Activated naive CD4-positive, alpha-beta T cell (primary cell): ENCODE data around the gene DNM3.

Experiments used
- DNase-seq, 4 experiments: peaks; one replicate each; lab custom pipeline; 2025; lab: John Stamatoyannopoulos, UW

Gene DNM3

DNA sequence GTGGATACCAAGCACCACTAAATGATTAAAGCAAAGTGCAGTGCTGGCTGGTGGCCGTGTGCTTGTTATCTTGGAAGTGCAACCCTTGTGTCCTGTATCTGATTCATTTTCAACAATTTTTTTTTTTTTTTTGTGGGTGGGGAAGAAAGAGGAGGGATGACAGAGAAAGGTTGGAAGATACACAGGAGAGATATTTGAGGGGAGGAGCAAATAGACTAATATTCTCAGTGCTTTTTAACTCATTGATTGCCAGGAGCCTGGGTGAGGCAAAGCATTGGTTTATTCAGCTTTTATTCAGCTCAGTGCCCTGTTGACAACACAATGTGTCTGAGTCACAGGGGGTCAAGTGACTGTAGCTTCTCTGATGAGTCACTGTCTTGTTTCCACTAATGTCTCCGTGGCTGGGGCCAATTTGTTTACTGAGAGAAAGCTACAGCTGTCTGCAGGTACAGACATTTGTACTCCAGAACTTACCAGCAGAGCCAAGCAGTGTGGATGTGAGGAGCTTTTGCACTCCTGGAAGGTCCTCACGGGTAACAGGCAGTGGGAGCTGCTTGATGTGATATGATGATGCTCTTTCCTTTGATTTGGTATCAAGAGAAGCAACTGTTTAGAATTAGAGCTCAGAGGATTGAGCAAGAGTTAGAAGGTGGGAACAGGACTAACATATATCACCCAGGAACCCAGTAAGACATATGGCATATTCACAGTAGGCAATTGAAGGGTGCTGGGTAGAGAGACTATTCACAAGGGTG is 23.6 kb upstream of the DNM3 start:
- DNase-seq: no peak

DNA sequence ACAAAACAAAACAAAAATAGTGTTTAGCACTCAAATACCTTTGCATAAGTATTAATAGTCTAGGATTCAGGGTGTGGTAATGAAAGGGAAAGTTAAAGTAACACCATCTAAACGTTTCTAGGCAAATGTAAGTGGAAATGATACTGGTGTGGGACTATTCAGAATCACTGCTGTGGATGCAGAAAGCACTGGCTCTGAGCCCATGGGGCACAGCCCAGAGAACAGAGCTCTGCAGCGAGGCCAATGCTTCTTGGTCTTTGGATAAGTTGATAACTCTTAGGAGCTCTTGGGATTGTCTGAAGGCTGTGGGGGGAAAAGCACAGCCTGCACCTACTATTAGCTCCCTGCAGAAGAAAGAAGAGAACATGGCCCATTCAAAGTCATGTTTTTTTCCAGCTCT is 21.4 kb upstream of the DNM3 start:
- no peak for DNase-seq

DNA sequence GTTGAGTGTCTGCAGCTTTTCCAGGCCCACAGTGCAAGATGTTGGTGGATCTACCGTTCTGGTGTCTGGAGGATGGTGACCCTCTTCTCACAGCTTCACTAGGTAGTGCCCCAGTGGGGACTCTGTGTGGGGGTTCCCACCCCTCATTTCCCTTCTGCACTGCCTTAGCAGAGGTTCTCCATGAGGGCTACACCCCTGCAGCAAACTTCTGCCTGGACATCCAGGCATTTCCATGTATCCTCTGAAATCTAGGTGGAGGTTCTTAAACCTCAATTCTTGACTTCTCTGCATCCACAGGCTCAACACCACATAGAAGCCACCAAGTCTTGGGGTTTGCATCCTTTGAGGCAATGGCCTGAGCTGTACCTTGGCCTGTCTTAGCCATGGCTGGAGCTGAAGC is 14.3 kb upstream of the DNM3 start:
- DNase-seq: no peak

DNA sequence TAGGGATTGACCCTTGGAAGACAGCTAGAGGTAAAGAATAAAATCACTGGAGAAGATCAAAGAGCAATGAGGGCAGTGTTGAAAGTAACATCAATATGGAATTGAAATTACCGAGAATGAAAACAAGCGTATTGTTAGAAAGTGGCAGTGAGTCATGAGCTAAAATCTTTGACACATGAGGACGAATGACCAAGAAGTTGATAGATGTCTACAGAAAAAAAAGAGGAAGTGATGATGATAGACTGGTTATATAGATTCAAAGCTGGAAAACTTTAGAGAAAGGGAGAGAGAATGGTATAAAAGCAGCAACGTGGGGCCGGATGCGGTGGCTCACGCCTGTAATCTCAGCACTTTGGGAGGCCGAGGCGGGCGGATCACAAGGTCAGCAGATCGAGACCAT is 12.5 kb upstream of the DNM3 start:
- no peak for DNase-seq

DNA sequence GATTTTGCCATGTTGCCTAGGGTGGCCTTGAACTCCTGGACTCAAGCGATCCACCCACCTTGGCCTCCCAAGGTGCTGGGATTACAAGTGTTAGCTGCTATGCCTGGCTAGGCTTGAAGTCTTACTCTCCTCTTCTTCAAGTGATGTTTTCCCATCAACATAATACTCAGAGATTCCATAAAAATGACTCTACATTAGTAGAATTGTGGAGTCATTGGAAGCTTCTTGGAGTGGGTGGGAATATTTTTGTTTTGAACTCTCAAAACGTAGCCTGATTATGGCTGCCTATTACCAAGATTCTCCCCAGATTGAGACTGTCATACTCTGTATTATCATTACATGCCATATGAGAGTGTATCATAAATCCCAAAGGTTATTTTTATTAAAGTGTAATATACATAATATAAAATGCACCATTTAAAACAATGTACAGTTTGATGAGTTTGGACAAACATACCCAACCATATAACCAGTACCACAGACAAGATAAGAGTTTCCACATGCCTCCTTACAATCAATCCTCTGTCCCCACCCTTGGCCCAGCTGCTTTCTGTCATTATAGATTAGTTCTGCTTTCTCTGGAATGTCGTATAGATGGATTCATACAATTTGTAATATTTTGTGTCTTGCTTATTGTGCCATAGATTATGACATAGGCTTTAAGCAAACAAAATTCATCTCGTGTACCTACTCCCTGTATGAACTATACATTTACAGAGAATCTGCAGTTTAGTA is 8.0 kb upstream of the DNM3 start:
- DNase-seq: no peak

DNA sequence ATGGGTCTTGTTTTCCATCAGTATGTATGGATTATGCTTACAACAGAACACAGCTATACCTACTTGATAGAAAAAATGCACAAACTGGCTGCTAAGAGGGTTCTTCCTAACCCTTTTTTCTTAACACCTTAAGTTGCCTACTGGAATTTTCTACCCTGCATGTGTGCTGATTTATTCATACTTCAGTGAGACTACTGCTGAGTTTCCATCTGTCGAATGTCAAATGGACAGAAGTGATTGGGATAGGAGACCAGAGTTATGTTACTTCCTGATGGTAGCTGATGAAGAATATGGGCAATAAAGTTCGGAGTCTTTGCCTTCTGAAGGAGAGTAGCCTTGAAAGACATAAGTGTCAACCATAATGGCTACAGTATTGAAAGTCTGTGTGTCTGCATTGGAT is 6.5 kb upstream of the DNM3 start:
- DNase-seq: no peak

DNA sequence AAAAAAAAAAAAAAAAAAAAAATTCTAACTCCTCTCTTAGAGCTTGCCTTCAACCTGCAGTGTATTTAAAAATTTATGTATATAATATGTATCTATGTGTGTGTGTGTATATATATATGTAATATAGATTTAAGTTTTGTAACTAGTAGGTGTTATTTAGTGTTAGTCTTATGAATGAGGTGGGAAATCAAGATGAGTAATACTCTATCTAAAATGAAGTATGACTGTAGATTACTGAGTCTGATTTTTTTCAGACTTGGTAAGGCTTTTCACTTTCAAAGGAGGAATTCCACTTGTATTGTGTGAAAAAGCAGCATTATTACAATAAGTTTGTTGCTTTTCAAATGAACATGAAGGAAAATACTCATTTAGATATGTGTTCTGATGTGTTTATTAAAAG is 5.4 kb upstream of the DNM3 start:
- no peak for DNase-seq

DNA sequence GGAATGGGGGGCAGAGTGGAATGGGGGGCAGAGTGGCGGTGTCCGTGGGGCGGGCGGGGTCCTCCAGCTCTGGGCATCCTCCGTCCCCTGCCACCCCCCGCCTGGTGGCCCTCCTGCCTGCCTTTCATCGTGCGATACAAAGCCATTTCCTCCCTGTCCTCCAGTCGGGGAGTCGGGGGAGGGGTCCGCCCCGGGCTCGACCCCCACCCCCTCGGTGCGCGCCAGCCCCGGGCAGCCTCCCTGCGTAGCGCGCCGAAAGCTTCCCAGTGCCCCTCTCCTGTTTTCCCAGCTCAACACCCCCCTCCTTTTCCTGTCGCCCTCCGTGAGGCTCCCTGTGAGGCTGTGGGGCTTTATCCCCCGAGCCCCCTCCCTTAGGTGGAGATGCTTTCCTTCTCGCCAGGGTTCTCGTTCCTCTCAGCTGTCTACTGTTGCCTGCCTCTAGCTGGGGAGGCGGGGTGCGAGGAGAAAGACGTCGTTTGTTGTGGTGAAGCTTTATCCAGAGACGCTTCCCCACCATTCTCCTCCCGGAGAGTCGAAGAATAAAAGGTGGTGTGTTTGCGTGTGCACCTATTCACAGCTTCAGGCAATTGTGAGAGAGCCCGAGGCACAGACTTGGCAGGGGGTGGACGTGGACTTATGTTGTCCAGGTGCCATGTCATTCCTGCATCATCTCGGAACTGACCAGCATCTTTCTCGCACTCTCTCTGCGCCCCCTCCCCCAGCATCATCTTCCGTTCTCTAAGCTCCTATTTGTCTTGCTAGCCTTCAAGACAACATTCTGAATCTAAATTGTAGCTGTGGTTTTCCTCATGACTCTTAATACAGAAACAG is 848 bp downstream of the DNM3 start:
- DNase-seq: no peak

DNA sequence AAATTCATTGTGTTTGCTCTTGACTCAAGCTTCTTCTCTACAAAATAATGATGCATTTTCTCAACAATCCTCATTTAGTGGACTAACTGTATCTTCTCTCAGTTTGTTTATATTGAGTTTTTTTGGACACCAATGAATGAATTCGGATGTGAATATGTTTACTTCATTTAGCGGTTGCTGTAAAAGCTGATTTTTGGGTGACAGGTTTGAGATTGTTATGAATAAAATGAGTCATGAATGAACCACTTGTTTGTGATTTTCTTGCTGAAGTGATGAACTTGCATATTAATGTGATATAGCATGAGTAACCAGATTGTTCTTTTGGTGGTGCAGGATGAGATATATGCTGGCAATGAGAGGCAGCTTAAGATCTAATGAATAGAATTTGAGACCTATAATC is 3.1 kb downstream of the DNM3 start:
- DNase-seq: no peak

DNA sequence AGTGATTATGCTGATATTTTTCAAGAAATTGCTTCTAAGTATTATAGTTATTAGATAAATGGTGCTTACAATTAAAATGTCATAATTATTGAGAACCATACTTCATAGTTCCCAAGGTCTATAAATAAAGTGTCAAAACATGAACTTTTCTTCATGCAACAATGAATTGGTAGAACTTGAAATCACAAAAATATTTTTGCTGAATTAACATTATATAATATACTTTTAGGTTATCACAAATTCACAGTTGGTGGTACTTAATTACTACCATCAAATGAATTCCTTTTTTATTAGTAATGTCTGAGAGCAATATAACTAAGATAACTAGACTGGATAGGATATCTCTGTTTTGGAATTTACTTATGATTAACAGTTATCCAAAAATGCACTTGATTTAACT is 4.7 kb downstream of the DNM3 start:
- no peak for DNase-seq

DNA sequence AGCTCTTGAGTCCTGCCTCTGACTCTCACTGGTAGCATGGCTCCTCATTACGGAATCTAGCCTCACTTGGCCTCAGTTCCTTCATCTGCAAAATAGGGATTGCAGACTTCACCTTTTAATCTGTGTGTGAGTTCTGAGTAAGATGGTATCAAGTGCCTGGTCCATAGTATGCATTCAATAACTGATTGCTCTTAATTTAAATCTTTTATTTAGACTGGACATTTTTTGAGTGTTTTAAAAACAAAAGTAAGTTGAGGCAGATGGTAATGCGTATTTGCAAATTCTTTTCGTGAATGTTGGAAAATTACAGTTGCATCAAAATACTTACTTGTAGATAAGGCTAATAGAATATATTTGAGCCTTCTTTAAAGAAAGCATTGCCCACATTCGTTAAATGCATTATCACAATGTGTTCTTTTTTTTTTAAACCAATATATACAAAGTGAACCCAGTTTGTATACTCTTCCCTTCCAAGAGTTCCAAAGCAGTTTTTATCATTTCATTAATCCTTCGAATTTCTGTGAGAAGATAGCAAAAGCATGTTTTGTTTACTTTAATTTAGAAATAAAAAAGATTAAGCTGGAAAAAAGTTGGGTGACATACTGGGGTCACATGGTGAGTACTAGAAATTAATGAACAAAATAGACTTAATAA is 8.1 kb downstream of the DNM3 start:
- no peak for DNase-seq

DNA sequence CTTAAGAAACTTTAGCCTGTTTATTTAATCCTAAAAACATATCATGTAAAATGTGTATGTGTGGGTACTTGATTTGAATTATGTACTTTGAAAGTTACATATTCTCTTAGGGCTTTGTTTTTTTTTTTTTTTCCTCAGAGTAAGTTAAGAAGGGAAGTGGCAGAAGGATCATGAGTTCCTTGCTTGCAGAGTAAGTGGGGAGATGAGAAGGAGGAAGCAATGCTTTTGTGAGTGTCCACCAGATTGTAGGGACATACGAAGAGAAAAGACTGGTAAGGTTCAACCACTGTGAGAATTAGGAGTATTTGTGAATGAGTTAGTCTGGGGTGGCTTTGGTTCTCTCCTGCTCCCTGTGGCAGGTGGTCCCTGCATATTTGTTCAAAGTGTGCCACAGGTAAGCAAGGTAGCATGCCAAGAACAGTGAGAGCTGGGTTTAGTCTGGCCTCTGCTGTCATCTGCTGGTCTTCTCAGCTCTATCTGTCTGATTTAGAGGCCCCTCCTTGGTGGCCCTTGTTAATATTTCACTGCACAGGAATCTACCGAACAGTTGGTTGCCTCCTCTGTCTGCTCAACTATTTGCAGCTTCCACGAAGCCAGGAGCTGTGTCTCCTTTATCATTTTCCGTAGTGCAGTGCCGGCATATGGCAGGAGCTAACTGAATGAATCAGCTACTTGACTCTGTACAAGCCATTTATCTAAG is 9.5 kb downstream of the DNM3 start:
- DNase-seq: no peak

DNA sequence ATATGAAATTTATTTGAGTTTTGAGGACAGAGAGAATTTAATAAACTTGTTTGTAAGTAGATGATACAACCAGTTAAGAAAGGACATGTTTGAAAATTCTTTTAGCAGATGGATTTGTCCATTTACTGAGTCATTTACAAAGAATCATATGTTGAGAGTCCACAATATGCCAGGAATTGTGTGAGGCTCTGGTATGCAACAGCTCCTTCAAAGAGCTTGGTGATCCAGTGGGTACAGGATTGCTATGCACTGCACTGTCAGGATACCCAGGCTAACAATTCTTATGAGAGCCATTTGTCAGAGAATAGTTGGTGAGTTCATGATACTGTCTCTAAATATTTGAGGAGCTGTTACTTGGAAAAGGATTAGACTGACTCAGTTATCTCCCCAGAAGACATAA is 11.0 kb downstream of the DNM3 start:
- DNase-seq: no peak

DNA sequence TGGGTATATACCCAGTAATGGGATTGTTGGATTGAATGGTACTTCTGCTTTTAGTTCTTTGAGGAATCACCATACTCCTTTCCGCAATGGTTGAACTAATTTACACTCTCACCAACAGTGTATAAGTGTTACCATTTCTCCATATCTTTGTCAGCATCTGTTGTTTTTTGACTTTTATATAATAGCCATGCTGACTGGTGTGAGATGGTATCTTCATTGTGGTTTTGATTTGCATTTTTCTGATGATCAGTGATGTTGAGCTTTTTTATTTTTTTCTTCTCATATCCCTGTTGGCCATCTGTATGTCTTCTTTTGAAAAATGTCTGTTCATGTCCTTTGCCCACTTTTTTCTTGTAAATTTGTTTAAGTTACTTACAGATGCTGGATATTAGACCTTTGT is 14.1 kb downstream of the DNM3 start:
- no peak for DNase-seq

DNA sequence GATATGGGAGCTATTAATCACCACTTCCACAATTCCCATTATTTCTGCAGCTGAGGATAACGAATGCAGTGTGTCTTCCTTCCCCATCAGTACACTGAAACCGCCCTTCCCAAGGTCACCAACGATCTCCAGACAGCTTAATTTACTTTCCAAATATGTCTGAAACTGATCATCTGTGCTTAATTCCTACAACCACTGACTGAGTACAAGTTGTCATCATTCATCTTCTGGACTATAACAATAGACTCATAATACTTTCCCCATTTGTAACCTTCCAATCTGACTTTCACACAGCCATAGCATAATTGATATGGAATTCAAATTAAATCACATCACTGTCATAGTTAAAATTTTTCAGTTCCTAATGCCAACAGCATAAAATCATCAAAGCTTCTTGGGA is 17.4 kb downstream of the DNM3 start:
- DNase-seq: no peak

DNA sequence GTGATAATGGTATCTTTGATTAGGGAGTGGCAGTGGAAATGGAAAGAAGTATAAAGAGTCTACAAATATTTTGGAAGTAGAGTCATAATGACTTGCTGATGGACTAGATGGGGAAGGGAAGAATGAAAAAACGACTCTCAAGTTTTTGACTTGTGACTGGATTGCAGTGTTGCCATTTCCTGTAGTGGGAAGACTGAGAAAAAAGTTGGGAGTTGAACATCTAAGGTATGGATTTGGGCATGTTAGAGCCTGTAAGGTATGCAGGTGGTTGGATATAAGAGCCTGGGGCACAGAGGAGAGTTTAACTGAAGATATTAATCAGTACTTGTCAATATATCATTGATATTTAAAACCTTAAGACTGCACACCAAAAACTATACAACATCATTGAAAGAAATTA is 19.4 kb downstream of the DNM3 start:
- DNase-seq: no peak

DNA sequence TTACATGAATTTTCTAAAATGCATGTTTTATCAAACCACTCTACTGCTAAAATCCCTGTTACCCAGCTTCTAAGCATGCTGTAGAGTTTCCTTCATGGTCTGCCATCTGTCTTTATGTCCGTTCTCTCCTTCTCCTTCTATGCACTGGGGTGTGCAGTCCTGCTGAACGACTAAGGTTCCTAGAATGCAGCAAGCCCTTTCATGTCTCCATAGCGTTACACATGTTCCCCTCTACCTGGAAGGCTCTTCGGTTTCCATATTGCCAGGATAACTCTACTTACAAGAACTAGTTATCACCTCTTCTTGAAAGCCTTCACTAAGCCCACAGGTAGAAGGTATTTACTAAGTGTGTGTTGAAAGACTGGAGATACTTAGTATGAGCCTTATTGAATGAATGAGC is 22.2 kb downstream of the DNM3 start:
- no peak for DNase-seq

DNA sequence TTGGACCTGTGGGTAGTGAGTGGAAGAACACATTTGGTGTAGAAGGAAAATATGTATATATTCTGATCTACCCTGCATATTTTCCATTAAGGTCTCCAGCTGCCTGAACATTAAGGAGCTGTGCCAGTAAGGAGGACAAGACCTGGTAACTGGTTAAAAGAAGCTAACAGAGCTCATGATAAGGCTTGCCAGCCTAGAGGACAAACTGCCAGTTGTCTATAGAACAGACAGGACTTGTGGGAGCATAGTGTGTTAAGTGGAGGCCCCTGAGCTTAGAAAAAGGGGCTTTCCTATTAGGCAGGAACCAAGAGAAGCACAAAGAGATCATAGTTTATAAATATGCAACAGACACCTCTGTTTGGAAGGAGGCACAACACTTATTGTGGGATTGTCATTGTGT is 23.0 kb downstream of the DNM3 start:
- no peak for DNase-seq

DNA sequence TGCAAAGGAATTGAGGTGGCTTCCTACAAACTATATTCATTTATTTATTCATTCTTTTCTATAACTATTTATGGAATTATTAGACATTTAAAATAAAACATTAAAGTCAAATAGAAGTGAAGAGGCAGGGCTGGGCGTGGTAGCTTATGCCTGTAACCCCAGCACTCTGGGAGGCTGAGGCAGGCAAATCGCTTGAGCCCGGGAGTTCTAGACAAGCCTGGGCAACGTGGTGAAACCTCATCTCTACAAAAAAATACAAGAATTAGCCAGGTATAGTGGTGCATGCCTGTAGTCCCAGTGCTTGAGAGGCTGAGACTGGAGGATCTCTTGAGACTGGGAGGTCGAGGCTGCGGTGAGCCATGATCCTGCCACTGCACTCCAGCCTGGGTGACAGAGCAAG is 23.8 kb downstream of the DNM3 start:
- no peak for DNase-seq

DNA sequence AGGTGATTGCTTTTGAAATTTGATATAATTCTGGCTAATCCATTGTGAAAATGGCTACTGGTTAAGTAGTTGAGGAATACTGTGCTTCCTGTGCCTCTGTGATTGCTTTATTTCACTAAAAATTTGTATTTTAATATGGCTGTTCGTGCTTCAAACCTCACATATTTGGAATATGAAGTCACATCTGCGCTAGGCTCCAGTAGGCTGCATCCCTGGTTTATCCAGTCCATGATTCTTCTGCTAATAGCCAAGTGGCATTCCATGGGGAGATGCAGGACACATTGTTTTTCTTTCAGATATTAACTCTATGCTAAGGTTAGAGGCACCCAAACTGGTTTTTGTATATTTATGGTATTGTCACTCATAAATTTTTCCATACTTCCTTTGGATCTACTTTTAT is 25.9 kb downstream of the DNM3 start:
- DNase-seq: no peak

DNA sequence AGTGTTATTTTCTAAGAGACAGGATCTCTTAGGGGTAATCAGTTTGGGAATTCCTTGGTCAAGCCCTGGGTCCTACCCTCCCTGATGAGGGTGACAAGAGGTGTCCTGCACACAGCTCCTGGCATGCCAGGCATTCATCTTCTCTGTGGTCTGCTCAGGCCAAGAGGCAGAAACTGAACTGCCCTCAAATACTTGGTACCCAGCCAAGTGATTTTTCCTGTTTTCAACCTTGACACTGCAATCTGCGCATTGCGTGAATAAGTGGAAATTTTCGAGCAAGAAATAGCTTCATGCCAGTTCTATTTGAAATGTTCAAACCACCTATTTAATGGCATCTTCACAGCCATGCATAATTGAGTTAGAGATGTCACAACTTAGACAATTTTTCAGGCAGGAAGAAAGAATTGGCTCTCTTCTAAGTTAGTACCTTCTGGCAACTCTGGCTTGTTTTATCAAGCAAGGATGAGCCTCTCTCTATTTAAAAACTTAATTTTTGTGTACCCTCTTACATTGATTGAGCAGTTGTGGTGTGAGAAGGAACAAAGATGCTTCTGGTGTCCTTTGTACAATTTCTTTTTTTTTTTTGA is 27.0 kb downstream of the DNM3 start:
- DNase-seq: no peak

DNA sequence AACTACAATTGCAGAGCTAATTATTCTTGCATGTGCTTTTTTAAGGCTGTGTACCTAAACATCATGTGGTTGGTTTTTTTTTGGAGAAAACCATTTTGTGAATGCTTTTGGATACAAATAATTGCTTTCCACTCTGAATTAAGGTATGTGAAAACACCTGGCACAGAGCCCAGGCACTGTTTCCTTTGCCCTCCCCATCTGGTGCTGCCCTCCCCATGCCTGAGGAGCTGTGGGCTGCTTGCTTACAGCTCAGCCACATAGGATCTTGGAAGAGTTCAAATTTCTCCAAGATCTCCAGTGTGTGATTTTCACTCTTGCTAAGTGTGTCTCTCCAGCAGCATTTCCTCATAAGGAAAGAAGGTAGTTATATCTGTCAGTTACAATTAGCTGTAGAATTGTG is 27.8 kb downstream of the DNM3 start:
- no peak for DNase-seq
